SH-SY5Y (cell line): ENCODE measurements around the gene SH3TC2.

Experiments
- GATA2 ChIP-seq: IDR thresholded peaks from 2 replicates; pipeline ENCODE4 v1.6.1; 2011; ENCODE audit warnings: mild to moderate bottlenecking, low read depth, low read length
- GATA3 ChIP-seq: IDR thresholded peaks from 2 replicates; pipeline ENCODE4 v1.6.1; 2011; ENCODE audit warnings: low read depth, mild to moderate bottlenecking, low read length, moderate library complexity

SH3TC2 gene

GRCh38 chr5:148967783-148968182, 95.1 kb downstream of the SH3TC2 start:
- TF ChIP-seq GATA2: no peak
- TF ChIP-seq GATA3: no peak

GRCh38 chr5:148966938-148967337, 95.9 kb downstream of the SH3TC2 start:
- no peak for TF ChIP-seq GATA2
- no peak for TF ChIP-seq GATA3

GRCh38 chr5:148966348-148966747, 96.5 kb downstream of the SH3TC2 start:
- TF ChIP-seq GATA2 (no peak), GATA3 (no peak)

GRCh38 chr5:148965511-148966265, 97.2 kb downstream of the SH3TC2 start:
- TF ChIP-seq GATA2 (no peak), GATA3 (no peak)

GRCh38 chr5:148963664-148964063, 99.2 kb downstream of the SH3TC2 start:
- TF ChIP-seq GATA2 (no peak), GATA3 (no peak)

- TF ChIP-seq GATA2 (no peak), GATA3 (no peak)
Measured at GRCh38 chr5:148962761-148963324, 100.0 kb downstream of the SH3TC2 start.

GRCh38 chr5:148962200-148962550, 100.7 kb downstream of the SH3TC2 start:
- TF ChIP-seq GATA2 (no peak), GATA3 (no peak)

GRCh38 chr5:148961261-148962199, 101.3 kb downstream of the SH3TC2 start:
- TF ChIP-seq GATA2 (no peak), GATA3 (no peak)

- TF ChIP-seq GATA2 (no peak), GATA3 (no peak)
Measured at GRCh38 chr5:148960070-148960769, 102.6 kb downstream of the SH3TC2 start.

- no peak for TF ChIP-seq GATA2
- no peak for TF ChIP-seq GATA3
Measured at GRCh38 chr5:148957591-148958202, 105.2 kb downstream of the SH3TC2 start.

GRCh38 chr5:148956477-148957385, 106.1 kb downstream of the SH3TC2 start:
- no peak for TF ChIP-seq GATA2
- TF ChIP-seq GATA3: no peak
